ENCODE results near the gene TDRD9.

DNA sequence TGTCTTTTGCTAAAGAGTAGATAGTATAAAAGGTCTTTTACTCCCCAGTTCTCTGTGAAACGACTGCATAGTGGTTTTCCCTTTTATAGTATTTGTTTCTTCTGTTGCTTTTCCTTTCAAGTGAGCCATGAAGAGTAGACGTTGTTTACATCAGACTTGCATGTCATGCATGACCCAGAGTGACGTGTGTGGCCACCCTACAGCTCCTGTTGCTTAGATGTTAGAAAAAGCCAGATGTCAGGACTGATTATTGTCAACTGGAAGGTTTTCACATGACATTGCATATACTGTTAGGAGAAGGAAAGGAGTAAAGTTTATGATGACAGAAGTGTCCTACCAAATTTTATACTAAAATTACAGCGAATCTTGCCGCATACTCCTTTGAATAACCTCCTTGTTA, 15.4 kb downstream of the TDRD9 start:
- TF ChIP-seq, protein P1, sequence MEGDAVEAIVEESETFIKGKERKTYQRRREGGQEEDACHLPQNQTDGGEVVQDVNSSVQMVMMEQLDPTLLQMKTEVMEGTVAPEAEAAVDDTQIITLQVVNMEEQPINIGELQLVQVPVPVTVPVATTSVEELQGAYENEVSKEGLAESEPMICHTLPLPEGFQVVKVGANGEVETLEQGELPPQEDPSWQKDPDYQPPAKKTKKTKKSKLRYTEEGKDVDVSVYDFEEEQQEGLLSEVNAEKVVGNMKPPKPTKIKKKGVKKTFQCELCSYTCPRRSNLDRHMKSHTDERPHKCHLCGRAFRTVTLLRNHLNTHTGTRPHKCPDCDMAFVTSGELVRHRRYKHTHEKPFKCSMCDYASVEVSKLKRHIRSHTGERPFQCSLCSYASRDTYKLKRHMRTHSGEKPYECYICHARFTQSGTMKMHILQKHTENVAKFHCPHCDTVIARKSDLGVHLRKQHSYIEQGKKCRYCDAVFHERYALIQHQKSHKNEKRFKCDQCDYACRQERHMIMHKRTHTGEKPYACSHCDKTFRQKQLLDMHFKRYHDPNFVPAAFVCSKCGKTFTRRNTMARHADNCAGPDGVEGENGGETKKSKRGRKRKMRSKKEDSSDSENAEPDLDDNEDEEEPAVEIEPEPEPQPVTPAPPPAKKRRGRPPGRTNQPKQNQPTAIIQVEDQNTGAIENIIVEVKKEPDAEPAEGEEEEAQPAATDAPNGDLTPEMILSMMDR (IDR thresholded peaks at IDR 0.05), result no peak
- TF ChIP-seq POLR2A (IDR thresholded peaks at IDR 0.05) (no peak), POLR2AphosphoS5 (IDR thresholded peaks at IDR 0.05) (no peak), EP300 (IDR thresholded peaks at IDR 0.05) (no peak)

All from stomach (tissue), 4 donors.